HL-60/S4 treated with phorbol 12-myristate 13-acetate at 8.2 ng/mL for 4 days and 3 days (cell line): Measurements from ENCODE around the gene SRY.
"Not testable (repeated sequence)": the region's sequence is repeated elsewhere in the genome, so short reads cannot be mapped to it uniquely, and the experiment has no call there.

Source experiments
- in situ Hi-C: fragments of 300-500 bp; cut with MboI; formaldehyde crosslinking; loops from 2 replicates; pipeline ENCODE4 v1.15.0; 2022; ENCODE audit warnings: low sequenced_read_pairs

Gene SRY

DNA sequence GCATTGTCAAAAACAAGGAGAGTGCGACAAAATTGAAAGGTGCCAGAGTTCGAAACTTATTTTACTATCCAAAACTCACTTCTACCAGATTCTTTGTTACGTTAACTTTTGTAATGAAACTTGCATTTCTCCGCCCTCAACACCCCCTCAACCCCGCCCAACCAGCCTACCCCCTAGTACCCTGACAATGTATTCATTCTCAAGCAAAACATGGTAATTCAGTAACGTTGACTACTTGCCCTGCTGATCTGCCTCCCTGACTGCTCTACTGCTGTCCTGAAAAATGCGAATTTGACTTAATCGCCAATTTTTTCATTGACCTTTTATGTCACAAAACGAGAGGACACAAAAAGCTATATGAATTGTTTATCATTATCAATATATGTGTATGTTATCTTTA is at the start of gene SRY:
Gene SRY, minus strand, starts transcription at position 83 of the 400 bp plus-strand sequence. Its CDS starts 79 bp downstream, at position 4.
- in situ Hi-C loops: no loop called here

DNA sequence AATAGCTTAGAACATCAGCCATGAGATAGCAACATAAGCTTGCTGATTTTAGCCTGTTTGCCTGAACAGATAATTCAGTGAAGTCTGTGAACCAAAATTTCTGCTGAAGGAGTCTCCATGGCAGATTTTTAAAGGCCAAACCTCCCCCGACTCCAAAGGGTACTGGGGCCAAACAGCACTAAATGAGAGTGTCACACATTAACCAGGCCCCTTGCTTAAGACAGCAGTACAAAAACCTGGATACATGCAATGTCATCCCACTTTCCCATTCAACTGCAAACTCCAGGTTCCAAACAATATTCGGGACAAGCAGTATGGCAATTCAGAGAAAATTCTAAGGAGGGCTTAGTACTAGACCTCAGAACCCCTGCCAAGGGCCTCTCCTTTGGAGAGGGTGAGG is 49.6 kb upstream of the SRY start:
- in situ Hi-C loops: no loop called here

DNA sequence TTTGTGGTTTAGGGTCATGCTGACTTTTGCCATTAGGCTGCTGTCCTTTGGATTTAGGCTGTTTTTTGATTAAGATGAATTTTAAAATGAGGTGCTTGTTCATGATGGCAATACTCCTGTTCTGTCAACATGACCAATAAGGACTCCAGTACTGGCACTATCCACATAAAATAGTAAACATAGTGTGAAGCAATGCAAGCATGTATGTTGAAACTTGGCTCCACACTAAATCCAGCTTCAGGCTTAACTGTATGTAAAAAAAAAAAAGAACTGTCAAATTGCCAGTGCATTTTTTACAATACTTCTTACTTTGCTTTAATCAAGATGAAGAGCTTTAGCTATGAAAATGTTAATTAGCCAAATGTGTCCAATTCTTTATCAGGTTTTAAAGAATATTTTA is 47.7 kb upstream of the SRY start:
- in situ Hi-C loops: no loop called here

DNA sequence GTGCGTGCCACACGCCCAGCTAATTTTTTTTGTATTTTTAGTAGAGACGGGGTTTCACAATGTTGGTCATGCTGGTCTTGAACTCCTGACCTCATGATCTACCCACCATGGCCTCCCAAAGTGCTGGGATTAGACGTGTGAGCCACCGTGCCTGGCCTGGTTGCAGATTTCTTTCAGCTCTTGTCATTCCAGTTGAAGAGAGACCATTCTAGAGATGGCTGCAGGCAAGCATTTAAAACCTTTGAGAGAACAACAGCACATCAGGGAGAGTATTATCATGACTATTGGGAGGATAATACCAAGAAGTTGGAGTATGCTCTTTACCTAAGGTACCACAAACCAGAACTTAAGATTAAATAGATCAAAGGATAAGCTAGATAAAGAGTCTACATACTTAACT is 41.0 kb upstream of the SRY start:
- in situ Hi-C loops: no loop called here

DNA sequence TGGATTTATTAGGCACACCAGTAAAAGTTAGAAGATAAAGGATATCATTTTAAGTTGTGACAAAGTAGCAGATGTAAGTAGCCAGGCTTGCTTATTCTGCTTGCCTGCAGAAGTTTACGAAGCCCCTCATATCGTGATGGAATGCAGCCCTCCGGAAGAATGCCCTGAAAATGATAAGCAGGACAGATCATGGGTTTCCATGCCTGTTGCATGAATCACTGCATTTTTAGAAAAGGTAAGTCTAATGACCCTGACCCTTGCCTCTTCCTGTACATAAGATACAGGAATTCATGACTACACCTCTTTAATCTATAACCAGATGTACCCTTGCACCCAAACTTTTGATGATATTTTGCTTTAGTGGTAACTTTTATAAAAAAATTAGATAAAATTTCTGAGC is 37.0 kb upstream of the SRY start:
- in situ Hi-C loops: no loop called here

DNA sequence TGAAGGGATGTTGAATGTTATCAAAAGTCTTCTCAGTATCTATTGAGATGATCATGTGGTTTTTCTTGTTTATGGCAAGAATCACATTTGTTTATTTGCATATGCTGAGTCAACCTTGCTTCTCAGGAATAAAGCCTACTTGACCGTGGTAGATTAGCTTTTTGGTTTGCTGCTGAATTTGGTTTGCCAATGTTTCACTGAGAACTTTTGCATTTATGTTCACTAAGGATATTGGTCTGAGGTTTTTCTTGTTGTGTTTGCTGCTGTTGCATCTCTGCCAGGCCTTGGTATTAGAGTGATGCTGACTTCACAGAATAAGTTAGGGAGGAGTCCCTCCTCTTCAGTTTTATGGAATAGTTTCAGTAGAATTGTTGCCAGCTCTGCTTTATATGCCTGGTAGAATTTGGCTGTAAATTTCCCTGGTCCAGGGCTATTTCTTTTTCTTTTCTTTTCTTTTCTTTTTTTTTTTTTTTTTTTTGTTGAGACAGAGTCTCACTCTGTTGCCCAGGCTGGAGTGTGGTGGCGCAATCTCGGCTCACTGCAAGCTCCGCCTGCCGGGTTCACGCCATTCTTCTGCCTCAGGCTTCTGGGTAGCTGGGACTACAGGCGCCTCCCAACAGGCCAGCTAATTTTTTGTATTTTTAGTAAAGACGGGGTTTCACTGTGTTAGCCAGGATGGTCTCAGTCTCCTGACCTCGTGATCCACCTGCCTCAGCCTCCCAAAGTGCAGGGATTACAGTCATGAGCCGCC is 29.8 kb upstream of the SRY start:
- in situ Hi-C loops: not testable (repeated sequence)

DNA sequence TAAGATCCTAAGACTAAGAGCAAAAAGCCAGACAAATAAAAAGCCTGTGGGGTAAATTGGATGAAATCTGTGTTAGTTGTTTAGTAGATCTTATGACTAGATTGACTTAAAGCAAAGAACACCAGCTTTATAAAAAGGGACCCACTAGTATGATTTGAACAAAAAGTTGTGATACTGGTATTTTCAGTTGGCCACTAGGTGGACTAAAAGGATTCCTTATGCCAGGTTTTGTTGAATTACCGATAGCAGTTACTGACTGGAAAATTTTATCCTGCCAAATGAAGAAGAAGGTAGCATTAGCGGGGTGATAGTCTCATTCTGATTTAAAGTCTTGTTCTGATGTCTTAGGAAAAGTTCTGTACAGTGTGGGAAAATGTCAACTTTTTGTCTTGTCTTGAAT is 12.8 kb upstream of the SRY start:
- in situ Hi-C loops: no loop called here

DNA sequence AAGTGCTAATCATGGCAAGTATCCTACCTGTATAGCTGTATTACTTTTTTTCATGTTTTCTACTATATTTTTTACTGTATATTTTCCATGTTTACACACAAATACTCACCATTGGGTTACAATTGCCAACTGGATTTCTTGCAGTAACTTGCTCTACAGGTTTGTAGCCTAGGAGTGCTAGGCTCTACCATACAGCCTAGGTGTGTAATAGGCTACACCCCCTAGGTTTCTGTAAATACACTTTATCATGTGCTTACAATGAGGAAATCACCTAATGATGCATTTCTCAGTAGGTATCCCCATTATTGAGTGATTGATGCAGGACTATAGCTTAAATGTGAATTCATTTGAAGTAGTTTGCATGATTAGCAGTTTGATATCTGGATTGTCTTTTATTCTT is 10.5 kb upstream of the SRY start:
- in situ Hi-C loops: no loop called here

DNA sequence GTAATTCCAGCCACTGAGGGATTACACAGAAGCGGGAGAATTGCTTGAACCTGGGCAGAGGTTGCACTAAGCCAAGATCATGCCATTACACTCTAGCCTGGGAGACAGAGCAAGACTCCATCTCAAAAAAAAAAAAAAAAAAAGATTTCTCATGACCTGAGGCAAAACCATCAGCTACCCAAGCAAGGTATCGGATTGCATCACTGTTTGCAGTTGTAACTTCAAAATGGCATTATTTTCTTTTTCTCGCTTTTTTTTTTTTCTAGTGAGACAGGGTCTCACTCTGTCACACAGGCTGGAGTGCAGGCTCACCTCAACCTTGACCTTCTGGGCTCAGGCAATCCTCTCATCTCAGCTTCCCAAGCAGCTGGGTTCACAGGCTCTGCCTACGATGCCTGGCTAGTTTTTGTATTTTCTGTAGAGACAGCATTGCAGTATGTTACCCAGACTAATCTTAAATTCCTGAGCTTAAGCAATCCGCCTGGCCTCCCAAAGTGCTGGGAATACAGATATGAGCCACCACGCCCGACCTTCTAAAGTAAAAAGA is 9.6 kb upstream of the SRY start:
- in situ Hi-C loops: no loop called here

DNA sequence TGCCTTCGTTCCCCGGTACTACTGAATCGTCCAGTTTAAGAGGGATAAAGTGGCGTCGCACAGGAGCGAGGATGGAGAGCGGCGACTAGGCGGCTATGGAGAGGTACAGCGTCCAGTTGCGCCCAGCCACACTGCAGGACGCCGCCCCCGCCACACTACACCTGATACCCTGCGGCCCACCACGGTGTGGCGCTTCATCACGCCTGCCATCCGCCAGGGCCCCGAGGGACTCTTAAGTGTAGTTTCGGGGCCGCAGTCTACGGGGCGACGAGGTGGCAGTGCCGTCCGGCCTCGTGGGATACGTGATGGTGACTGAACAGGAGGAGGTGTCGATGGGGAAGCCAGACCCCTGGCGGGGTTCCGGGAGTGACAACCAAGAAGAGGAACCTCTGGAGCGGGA is 2.3 kb upstream of the SRY start:
- in situ Hi-C loops: no loop called here

DNA sequence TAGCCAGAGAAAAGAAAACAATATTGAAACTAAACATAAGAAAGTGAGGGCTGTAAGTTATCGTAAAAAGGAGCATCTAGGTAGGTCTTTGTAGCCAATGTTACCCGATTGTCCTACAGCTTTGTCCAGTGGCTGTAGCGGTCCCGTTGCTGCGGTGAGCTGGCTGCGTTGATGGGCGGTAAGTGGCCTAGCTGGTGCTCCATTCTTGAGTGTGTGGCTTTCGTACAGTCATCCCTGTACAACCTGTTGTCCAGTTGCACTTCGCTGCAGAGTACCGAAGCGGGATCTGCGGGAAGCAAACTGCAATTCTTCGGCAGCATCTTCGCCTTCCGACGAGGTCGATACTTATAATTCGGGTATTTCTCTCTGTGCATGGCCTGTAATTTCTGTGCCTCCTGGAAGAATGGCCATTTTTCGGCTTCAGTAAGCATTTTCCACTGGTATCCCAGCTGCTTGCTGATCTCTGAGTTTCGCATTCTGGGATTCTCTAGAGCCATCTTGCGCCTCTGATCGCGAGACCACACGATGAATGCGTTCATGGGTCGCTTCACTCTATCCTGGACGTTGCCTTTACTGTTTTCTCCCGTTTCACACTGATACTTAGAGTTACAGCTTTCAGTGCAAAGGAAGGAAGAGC is 488 bp downstream of the SRY start:
- in situ Hi-C loops: no loop called here
